HG03354 (cell line): ENCODE results near the gene AFTPH.
"Not testable (repeated sequence)": the region's sequence is repeated elsewhere in the genome, so short reads cannot be mapped to it uniquely, and the experiment has no call there.

ENCODE experiments used
- ATAC-seq: cut with Tn5 transposase; IDR thresholded peaks from one replicate; pipeline ENCODE4 v1.9.1; 2021; ENCODE audit warnings: mild to moderate bottlenecking; ENCODE audit not compliant: unreplicated experiment, poor library complexity, severe bottlenecking

AFTPH gene

GRCh38 chr2:64492272-64492671 is 31.9 kb upstream of the AFTPH start:
- ATAC-seq = no peak

- ATAC-seq = no peak
Observed at GRCh38 chr2:64492821-64493220, 31.3 kb upstream of the AFTPH start.

GRCh38 chr2:64493788-64494187 is 30.3 kb upstream of the AFTPH start:
- ATAC-seq = no peak

- ATAC-seq = no peak
Observed at GRCh38 chr2:64498438-64498837, 25.7 kb upstream of the AFTPH start.

GRCh38 chr2:64500549-64500948 is 23.6 kb upstream of the AFTPH start:
- ATAC-seq = no peak

- no peak for ATAC-seq
Observed at GRCh38 chr2:64501946-64502345, 22.2 kb upstream of the AFTPH start.

GRCh38 chr2:64502860-64503259 is 21.3 kb upstream of the AFTPH start:
- no peak for ATAC-seq

GRCh38 chr2:64504774-64505720 is 19.1 kb upstream of the AFTPH start:
- ATAC-seq = no peak

GRCh38 chr2:64506686-64507085 is 17.4 kb upstream of the AFTPH start:
- no peak for ATAC-seq

- ATAC-seq = no peak
Observed at GRCh38 chr2:64514008-64514407, 10.1 kb upstream of the AFTPH start.

- ATAC-seq = no peak
Observed at GRCh38 chr2:64515086-64515485, 9.0 kb upstream of the AFTPH start.

GRCh38 chr2:64516651-64517510 is 7.2 kb upstream of the AFTPH start:
- no peak for ATAC-seq

GRCh38 chr2:64517511-64517884 is 6.6 kb upstream of the AFTPH start:
- ATAC-seq = no peak

GRCh38 chr2:64522843-64523428 is 1.2 kb upstream of the AFTPH start:
- no peak for ATAC-seq

- ATAC-seq = peak; percentile 24
Observed at GRCh38 chr2:64524604-64525316, 632 bp downstream of the AFTPH start.

- peak; percentile 27 for ATAC-seq
Observed at GRCh38 chr2:64525317-64525613, 1.1 kb downstream of the AFTPH start.

GRCh38 chr2:64526034-64526433 is 1.9 kb downstream of the AFTPH start:
- ATAC-seq = no peak

GRCh38 chr2:64530946-64531345 is 6.8 kb downstream of the AFTPH start:
- not testable (repeated sequence) for ATAC-seq

GRCh38 chr2:64532030-64532429 is 7.9 kb downstream of the AFTPH start:
- ATAC-seq = no peak

- ATAC-seq = no peak
Observed at GRCh38 chr2:64533882-64534281, 9.8 kb downstream of the AFTPH start.
